ENCODE data around the gene DVL1.
"Not testable (repeated sequence)": the region's sequence is repeated elsewhere in the genome, so short reads cannot be mapped to it uniquely, and the experiment has no call there.

Gene DVL1

DNA sequence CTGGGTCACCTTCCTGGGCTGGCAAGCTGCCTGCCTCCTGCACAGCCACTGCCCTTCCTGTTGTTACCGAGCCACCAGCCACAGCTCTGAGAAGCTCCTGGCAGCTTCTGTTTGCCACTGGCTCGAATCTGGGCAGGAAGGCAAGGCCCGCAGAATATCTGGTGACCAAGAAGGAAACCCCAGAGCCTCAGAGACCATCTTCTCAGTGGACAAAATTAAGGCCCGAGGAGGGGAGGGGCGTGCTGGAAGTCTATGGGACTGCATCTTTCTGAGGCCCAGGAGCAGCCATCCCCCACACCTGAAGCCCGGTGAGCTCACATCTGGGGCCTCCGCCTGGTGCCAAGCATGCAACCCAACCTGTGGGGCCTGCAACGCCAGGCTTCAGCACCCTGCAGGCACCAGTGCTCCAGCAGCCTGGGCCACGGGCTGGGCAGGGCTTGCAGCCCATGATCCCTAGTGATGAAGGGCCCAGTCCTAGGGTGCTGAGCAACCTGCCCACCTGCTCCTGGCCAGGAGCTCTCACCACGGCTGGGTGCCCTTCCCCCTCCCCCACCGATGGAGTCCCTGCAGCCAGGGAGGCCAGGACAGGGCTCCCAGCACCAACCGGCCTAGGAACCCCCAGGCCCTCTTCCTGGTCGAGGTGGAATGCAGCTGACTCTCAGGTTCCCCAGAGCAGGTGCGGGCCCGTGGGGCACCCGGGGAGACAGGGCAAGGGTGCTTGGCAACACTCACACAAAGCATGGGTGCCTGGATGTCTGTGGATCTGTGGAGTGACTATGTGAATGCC, 23.7 kb downstream of the DVL1 start:
- Mint-ChIP-seq H3K36me3 (peaks cover 11% of the 10 kb centered on the region), H3K9me3 (peaks cover 6% of the 10 kb centered on the region), H3K27me3 (no peaks in the 10 kb centered on the region), H3K4me3 (peak overlapping the region; percentile 75), H3K27ac (peak overlapping the region; percentile 82), H3K4me1 (peaks cover 30% of the 10 kb centered on the region)
- CTCF ChIA-PET = interaction anchor here (2.0 kb wide), 1 partner anchor 20 kb away, joined by 5 read pairs; no protein-coding TSS in a partner anchor
- DNase-seq = peak; percentile 31

- peak within 1 kb of the TSS; percentile 96 for H3K27ac Mint-ChIP-seq
- peaks cover 2% of the 10 kb centered on the region for H3K9me3 Mint-ChIP-seq
- peak; percentile 97 for DNase-seq
- H3K36me3 Mint-ChIP-seq = peaks cover 8% of the 10 kb centered on the region
- no peaks in the 10 kb centered on the region for H3K27me3 Mint-ChIP-seq
- peaks cover 30% of the 10 kb centered on the region for H3K4me1 Mint-ChIP-seq
- CTCF ChIA-PET = no interaction called here
- H3K4me3 Mint-ChIP-seq = peak within 1 kb of the TSS; percentile 95
These were observed 24.5 kb downstream of the DVL1 start, which contains the start of the genes CPTP and INTS11 for GRCh38 chr1:1324524-1325287. Gene CPTP, plus strand, starts transcription at chr1:1324802. Its CDS starts 2,109 bp downstream, at chr1:1326911. Gene INTS11, minus strand, starts transcription at chr1:1324660. Its CDS starts 52 bp downstream, at chr1:1324608.

DNA sequence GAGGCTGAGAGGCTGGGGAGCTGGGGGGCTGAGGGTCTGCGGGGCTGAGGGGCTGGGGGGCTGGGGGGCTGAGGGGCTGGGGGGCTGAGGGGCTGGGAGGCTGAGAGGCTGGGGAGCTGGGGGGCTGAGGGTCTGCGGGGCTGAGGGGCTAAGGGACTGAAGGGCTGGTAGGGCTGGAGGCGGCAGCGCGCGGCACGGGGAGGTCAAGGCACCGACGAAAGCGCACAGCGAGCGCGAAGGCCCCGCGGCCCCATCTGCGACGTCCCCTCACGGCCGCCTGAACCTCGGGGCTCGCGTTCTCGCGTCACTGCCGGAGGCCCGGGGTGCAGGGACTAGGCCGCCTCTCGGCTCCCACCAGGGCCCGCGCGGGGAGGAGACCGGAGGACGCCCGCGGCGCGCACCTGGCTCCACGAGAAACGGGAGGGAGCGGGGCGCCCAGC, 25.1 kb downstream of the DVL1 start:
- no peak for DNase-seq
- no peaks in the 10 kb centered on the region for H3K27me3 Mint-ChIP-seq
- H3K9me3 Mint-ChIP-seq = no peaks in the 10 kb centered on the region
- H3K27ac Mint-ChIP-seq = peak overlapping the region; percentile 64
- peaks cover 13% of the 10 kb centered on the region for H3K36me3 Mint-ChIP-seq
- peak overlapping the region; percentile 87 for H3K4me3 Mint-ChIP-seq
- peaks cover 30% of the 10 kb centered on the region for H3K4me1 Mint-ChIP-seq
- CTCF ChIA-PET = interaction anchor here (1.4 kb wide), 1 partner anchor 48 kb away, joined by 3 read pairs; no protein-coding TSS in a partner anchor

GRCh38 chr1:1322952-1323351, 26.3 kb downstream of the DVL1 start:
- H3K4me1 Mint-ChIP-seq = peaks cover 30% of the 10 kb centered on the region
- H3K4me3 Mint-ChIP-seq = peak overlapping the region; percentile 95
- CTCF ChIA-PET = interaction anchor here (1.4 kb wide), 1 partner anchor 49 kb away, joined by 3 read pairs; no protein-coding TSS in a partner anchor
- no peak for DNase-seq
- H3K9me3 Mint-ChIP-seq = no peaks in the 10 kb centered on the region
- H3K27me3 Mint-ChIP-seq = no peaks in the 10 kb centered on the region
- H3K27ac Mint-ChIP-seq = peak overlapping the region; percentile 96
- peaks cover 15% of the 10 kb centered on the region for H3K36me3 Mint-ChIP-seq

- no peak for DNase-seq
- no peaks in the 10 kb centered on the region for H3K27me3 Mint-ChIP-seq
- peak overlapping the region; percentile 95 for H3K4me3 Mint-ChIP-seq
- no peaks in the 10 kb centered on the region for H3K9me3 Mint-ChIP-seq
- no peak overlapping the region for H3K27ac Mint-ChIP-seq
- H3K4me1 Mint-ChIP-seq = peaks cover 30% of the 10 kb centered on the region
- H3K36me3 Mint-ChIP-seq = peaks cover 16% of the 10 kb centered on the region
- CTCF ChIA-PET = no interaction called here
These were observed 26.8 kb downstream of the DVL1 start for GRCh38 chr1:1322418-1322817.

- CTCF ChIA-PET = no interaction called here
- DNase-seq = no peak
- Mint-ChIP-seq H3K9me3 (no peaks in the 10 kb centered on the region), H3K27ac (no peak overlapping the region), H3K27me3 (no peaks in the 10 kb centered on the region), H3K36me3 (peaks cover 18% of the 10 kb centered on the region), H3K4me1 (peaks cover 30% of the 10 kb centered on the region), H3K4me3 (no peak overlapping the region)
These were observed 27.7 kb downstream of the DVL1 start for GRCh38 chr1:1321477-1321876.

- Mint-ChIP-seq H3K4me3 (no peak overlapping the region), H3K27ac (no peak overlapping the region), H3K4me1 (peaks cover 24% of the 10 kb centered on the region), H3K36me3 (peaks cover 21% of the 10 kb centered on the region), H3K9me3 (no peaks in the 10 kb centered on the region), H3K27me3 (no peaks in the 10 kb centered on the region)
- CTCF ChIA-PET = no interaction called here
- no peak for DNase-seq
These were observed 28.4 kb downstream of the DVL1 start for GRCh38 chr1:1320666-1321448.

GRCh38 chr1:1319646-1319941, 29.6 kb downstream of the DVL1 start:
- Mint-ChIP-seq H3K36me3 (peaks cover 26% of the 10 kb centered on the region), H3K4me3 (no peak overlapping the region), H3K27ac (no peak overlapping the region), H3K27me3 (no peaks in the 10 kb centered on the region), H3K4me1 (peaks cover 17% of the 10 kb centered on the region), H3K9me3 (no peaks in the 10 kb centered on the region)
- no peak for DNase-seq
- CTCF ChIA-PET = no interaction called here

- Mint-ChIP-seq H3K36me3 (peaks cover 26% of the 10 kb centered on the region), H3K4me3 (no peak overlapping the region), H3K27ac (no peak overlapping the region), H3K4me1 (peaks cover 16% of the 10 kb centered on the region), H3K27me3 (no peaks in the 10 kb centered on the region), H3K9me3 (no peaks in the 10 kb centered on the region)
- no peak for DNase-seq
- CTCF ChIA-PET = no interaction called here
These were observed 30.2 kb downstream of the DVL1 start for GRCh38 chr1:1318777-1319645.

- Mint-ChIP-seq H3K27ac (no peak overlapping the region), H3K9me3 (no peaks in the 10 kb centered on the region), H3K36me3 (peaks cover 25% of the 10 kb centered on the region), H3K27me3 (no peaks in the 10 kb centered on the region), H3K4me3 (no peak overlapping the region), H3K4me1 (peaks cover 11% of the 10 kb centered on the region)
- no peak for DNase-seq
- CTCF ChIA-PET = no interaction called here
These were observed 31.0 kb downstream of the DVL1 start for GRCh38 chr1:1318131-1318652.

- no peak overlapping the region for H3K27ac Mint-ChIP-seq
- H3K9me3 Mint-ChIP-seq = no peaks in the 10 kb centered on the region
- H3K4me1 Mint-ChIP-seq = peaks cover 5% of the 10 kb centered on the region
- no peak overlapping the region for H3K4me3 Mint-ChIP-seq
- H3K27me3 Mint-ChIP-seq = no peaks in the 10 kb centered on the region
- peaks cover 29% of the 10 kb centered on the region for H3K36me3 Mint-ChIP-seq
- no peak for DNase-seq
- CTCF ChIA-PET = no interaction called here
These were observed 31.8 kb downstream of the DVL1 start for GRCh38 chr1:1317420-1317819.

DNA sequence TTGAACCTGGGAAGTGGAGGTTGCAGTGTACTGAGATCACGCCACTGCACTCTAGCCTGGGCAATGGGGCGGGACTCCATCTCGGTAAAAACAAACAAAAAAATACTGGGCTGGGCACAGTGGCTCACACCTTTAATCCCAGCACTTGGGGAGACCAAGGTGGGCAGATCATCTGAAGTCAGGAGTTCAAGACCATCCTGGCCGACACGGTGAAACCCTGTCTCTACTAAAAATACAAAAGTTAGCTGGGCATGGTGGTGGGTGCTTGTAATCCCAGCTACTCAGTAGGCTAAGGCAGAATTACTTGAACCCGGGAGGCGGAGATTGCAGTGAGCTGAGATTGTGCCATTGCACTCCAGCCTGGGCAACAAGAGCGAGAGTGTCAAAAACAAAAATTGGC, 33.0 kb downstream of the DVL1 start:
- H3K27ac Mint-ChIP-seq, H3K27me3 Mint-ChIP-seq, H3K4me3 Mint-ChIP-seq, H3K9me3 Mint-ChIP-seq, CTCF ChIA-PET, H3K4me1 Mint-ChIP-seq, DNase-seq: not testable (repeated sequence)
- H3K36me3 Mint-ChIP-seq = peaks cover 29% of the 10 kb centered on the region

- CTCF ChIA-PET = no interaction called here
- no peaks in the 10 kb centered on the region for H3K27me3 Mint-ChIP-seq
- peaks cover 31% of the 10 kb centered on the region for H3K36me3 Mint-ChIP-seq
These were observed 33.7 kb downstream of the DVL1 start for GRCh38 chr1:1315435-1315954.

More at GRCh38 chr1:1315435-1315954, 33.7 kb downstream of the DVL1 start:
- H3K9me3 Mint-ChIP-seq = no peaks in the 10 kb centered on the region
- DNase-seq = no peak
- no peak overlapping the region for H3K4me3 Mint-ChIP-seq
- H3K4me1 Mint-ChIP-seq = peaks cover under 1% of the 10 kb centered on the region
- no peak overlapping the region for H3K27ac Mint-ChIP-seq

All from activated naive CD4-positive, alpha-beta T cell treated with anti-CD3 and anti-CD28 coated beads, Interleukin-2, amount 10 ng/mL, durations not matched to agents 7 days and 5 days (primary cell).